PFSK-1 (cell line): ENCODE results near the gene CNTNAP5.

ENCODE experiments used
- FOXP2 ChIP-seq: optimal IDR thresholded peaks from 2 replicates; pipeline ENCODE3; 2011; ENCODE audit warnings: borderline replicate concordance, control low read depth, inconsistent platforms; ENCODE audit not compliant: insufficient read depth; ENCODE audit errors: extremely low read length, extremely low read depth
- POLR2AphosphoS5 ChIP-seq: IDR thresholded peaks from 2 replicates; pipeline ENCODE4 v1.6.1; 2012; ENCODE audit warnings: low read depth, mild to moderate bottlenecking, control low read depth, low read length, moderate library complexity
- REST ChIP-seq, 2 experiments: IDR thresholded peaks; 2 replicates each; pipeline versions ENCODE4 v1.6.1 to v1.8.0; 2011 to 2012; ENCODE audit warnings: low read depth in 2 of 2, low read length in 2 of 2, control low read depth in 1 of 2, inconsistent platforms in 1 of 2, mild to moderate bottlenecking in 1 of 2, moderate library complexity in 1 of 2; ENCODE audit not compliant: insufficient read depth in 1 of 2
- SIN3A ChIP-seq: IDR thresholded peaks from 2 replicates; pipeline ENCODE4 v1.6.1; 2012; ENCODE audit warnings: mild to moderate bottlenecking, low read length, moderate library complexity, borderline replicate concordance; ENCODE audit not compliant: insufficient read depth
- TAF1 ChIP-seq: IDR thresholded peaks from 2 replicates; pipeline ENCODE4 v1.6.1; 2012; ENCODE audit warnings: low read length, control low read depth, borderline replicate concordance; ENCODE audit not compliant: insufficient read depth

The CNTNAP5 gene

GRCh38 chr2:124327303-124327702 is 302.2 kb downstream of the CNTNAP5 start:
- TF ChIP-seq REST (IDR thresholded peaks at IDR 0.05; ENCODE audit: insufficient read depth in 1 of 2, low read depth in 2 of 2, low read length in 2 of 2) = no peak
- TF ChIP-seq TAF1 = no peak
- no peak for TF ChIP-seq SIN3A
- TF ChIP-seq FOXP2 = no peak
- no peak for TF ChIP-seq POLR2AphosphoS5

- TF ChIP-seq FOXP2 (no peak), SIN3A (no peak), TAF1 (no peak), REST (IDR thresholded peaks at IDR 0.05; ENCODE audit: insufficient read depth in 1 of 2, low read depth in 2 of 2, low read length in 2 of 2) (no peak), POLR2AphosphoS5 (no peak)
These were observed 303.3 kb downstream of the CNTNAP5 start for GRCh38 chr2:124328397-124328796.

GRCh38 chr2:124333784-124334183 is 308.7 kb downstream of the CNTNAP5 start:
- TF ChIP-seq POLR2AphosphoS5 = no peak
- TF ChIP-seq FOXP2 = no peak
- no peak for TF ChIP-seq SIN3A
- no peak for TF ChIP-seq TAF1
- no peak for TF ChIP-seq REST (IDR thresholded peaks at IDR 0.05; ENCODE audit: insufficient read depth in 1 of 2, low read depth in 2 of 2, low read length in 2 of 2)

GRCh38 chr2:124335058-124335457 is 310.0 kb downstream of the CNTNAP5 start:
- TF ChIP-seq FOXP2 (no peak), SIN3A (no peak), POLR2AphosphoS5 (no peak), REST (IDR thresholded peaks at IDR 0.05; ENCODE audit: insufficient read depth in 1 of 2, low read depth in 2 of 2, low read length in 2 of 2) (no peak), TAF1 (no peak)

- TF ChIP-seq FOXP2 (no peak), SIN3A (no peak), REST (IDR thresholded peaks at IDR 0.05; ENCODE audit: insufficient read depth in 1 of 2, low read depth in 2 of 2, low read length in 2 of 2) (no peak), POLR2AphosphoS5 (no peak), TAF1 (no peak)
These were observed 314.6 kb downstream of the CNTNAP5 start for GRCh38 chr2:124339709-124340108.
